Neutrophil (primary cell): Measurements from ENCODE around the gene FERMT2.

Experiments
- H3K27ac ChIP-seq: fragments of 200-600 bp; sonication (generic); 2 replicates; pipeline ENCODE4 v1.5.1; 2016; ENCODE audit warnings: mild to moderate bottlenecking, moderate library complexity
- H3K27me3 ChIP-seq: fragments of 200-600 bp; sonication (generic); 2 replicates; pipeline ENCODE4 v1.6.0; 2016; ENCODE audit warnings: mild to moderate bottlenecking
- H3K36me3 ChIP-seq: fragments of 200-600 bp; sonication (generic); 2 replicates; pipeline ENCODE4 v1.5.1; 2017
- H3K4me1 ChIP-seq, 2 experiments: fragments of 200-600 bp in 1 of 2; sonication (generic) in 1 of 2; 1 replicate in 1 of 2; 2 replicates in 1 of 2; pipeline versions ENCODE4 v1.5.1 to v1.6.1; 2013 to 2016; ENCODE audit warnings: low read depth in 1 of 2, low read length in 1 of 2, mild to moderate bottlenecking in 1 of 2, moderate library complexity in 1 of 2; ENCODE audit not compliant: control insufficient read depth in 1 of 2, insufficient read depth in 1 of 2
- H3K4me3 ChIP-seq, 2 experiments: fragments of 200-600 bp in 1 of 2; sonication (generic) in 1 of 2; 1 replicate in 1 of 2; 2 replicates in 1 of 2; pipeline ENCODE4 v1.5.1; 2013 to 2016; ENCODE audit warnings: low read depth in 1 of 2, low read length in 1 of 2, mild to moderate bottlenecking in 1 of 2, moderate library complexity in 1 of 2
- H3K9me3 ChIP-seq: fragments of 200-600 bp; sonication (generic); 2 replicates; pipeline ENCODE4 v1.5.1; 2016
- TF ChIP-seq, protein P1 (sequence below): fragments of 200-600 bp; sonication (generic); IDR thresholded peaks from 2 replicates; pipeline ENCODE4 v1.5.1; 2016; ENCODE audit warnings: antibody characterized with exemption

FERMT2 gene

DNA sequence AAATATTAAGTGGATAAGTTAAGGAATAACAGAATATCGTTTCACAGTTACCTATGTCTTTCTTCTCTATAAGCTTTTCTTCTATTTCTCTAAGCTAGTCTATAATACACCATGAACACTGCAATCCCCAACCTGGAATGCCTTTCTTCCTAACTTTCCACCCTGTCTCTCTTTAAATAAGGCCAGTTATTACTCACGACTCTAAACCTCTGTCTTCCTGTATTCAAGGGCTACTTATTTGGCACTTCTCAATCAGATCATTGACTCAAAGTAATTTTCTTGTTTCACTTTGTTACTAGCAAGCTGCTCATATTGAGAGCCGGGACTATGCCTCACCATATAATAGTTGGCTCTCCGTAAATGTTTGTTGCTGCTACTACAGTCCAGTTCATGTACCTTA is 13.5 kb downstream of the FERMT2 start:
- Histone ChIP-seq H3K27me3 (peaks cover 13% of the 10 kb centered on the region), H3K4me1 (no peaks in the 10 kb centered on the region), H3K9me3 (no peaks in the 10 kb centered on the region), H3K36me3 (no peaks in the 10 kb centered on the region), H3K4me3 (no peak overlapping the region), H3K27ac (no peak overlapping the region)
- TF ChIP-seq, protein P1, sequence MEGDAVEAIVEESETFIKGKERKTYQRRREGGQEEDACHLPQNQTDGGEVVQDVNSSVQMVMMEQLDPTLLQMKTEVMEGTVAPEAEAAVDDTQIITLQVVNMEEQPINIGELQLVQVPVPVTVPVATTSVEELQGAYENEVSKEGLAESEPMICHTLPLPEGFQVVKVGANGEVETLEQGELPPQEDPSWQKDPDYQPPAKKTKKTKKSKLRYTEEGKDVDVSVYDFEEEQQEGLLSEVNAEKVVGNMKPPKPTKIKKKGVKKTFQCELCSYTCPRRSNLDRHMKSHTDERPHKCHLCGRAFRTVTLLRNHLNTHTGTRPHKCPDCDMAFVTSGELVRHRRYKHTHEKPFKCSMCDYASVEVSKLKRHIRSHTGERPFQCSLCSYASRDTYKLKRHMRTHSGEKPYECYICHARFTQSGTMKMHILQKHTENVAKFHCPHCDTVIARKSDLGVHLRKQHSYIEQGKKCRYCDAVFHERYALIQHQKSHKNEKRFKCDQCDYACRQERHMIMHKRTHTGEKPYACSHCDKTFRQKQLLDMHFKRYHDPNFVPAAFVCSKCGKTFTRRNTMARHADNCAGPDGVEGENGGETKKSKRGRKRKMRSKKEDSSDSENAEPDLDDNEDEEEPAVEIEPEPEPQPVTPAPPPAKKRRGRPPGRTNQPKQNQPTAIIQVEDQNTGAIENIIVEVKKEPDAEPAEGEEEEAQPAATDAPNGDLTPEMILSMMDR, result no peak

DNA sequence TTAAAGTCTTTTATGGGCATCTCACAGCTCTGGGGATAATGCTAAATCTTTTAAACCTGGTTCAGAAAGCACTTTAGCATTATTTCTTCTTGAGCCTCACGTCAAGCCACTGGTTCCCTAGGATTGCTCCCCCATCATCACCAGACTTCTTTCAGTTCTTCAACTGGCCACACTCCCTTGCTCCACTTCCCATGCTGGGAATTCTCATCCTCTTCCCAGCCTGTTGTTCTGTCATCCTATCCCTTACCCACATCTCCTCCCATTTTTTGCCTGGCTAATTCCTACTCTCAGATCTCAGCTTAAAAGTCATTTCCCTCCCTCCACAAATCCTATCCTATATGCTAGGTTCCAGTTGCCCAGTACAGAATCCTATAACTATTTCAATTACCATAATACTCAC is 14.4 kb downstream of the FERMT2 start:
- peaks cover 13% of the 10 kb centered on the region for H3K27me3 ChIP-seq
- TF ChIP-seq, protein P1, result no peak
- H3K36me3 ChIP-seq, result no peaks in the 10 kb centered on the region
- no peak overlapping the region for H3K27ac ChIP-seq
- H3K9me3 ChIP-seq, result no peaks in the 10 kb centered on the region
- no peaks in the 10 kb centered on the region for H3K4me1 ChIP-seq
- no peak overlapping the region for H3K4me3 ChIP-seq

DNA sequence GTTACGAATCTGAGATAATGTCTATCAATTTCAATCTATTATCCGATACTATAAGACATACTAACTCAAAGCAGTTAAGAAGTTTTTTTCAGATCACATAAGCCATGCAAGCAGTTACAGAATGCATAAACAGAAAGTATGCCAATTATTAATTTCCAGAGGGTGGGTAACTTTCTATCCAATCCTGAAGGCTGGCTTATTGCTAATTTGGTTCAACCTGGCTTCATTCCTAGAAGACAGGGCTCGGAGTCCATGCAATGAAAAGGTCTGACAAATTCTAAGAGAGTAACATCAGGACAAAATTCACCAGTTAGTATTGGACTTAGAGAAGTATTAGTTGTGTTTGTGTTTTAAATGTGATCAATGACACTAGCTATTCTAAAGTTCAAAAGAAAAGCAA is 15.0 kb downstream of the FERMT2 start:
- TF ChIP-seq, protein P1, result no peak
- Histone ChIP-seq H3K36me3 (no peaks in the 10 kb centered on the region), H3K27me3 (peaks cover 13% of the 10 kb centered on the region), H3K9me3 (no peaks in the 10 kb centered on the region), H3K4me3 (no peak overlapping the region), H3K4me1 (no peaks in the 10 kb centered on the region), H3K27ac (no peak overlapping the region)

DNA sequence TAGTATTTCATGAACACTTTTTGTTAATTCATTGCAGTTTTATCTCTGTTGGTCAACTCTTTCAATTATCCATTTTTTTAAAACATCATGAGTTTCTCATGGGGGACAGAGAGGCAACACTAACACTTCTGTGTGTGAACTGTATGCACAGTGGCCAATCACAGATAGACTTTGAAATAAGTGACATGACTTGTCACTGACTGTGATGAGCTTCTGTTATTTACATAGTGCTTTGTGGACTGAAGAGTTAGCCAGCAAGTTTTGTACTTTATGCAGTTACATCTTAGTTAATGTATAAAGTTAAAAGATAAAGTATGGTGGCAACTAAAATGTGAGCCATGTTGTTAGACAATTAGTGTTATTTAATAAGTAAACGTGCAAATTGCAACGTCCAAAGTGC is 16.1 kb downstream of the FERMT2 start:
- TF ChIP-seq, protein P1, result no peak
- Histone ChIP-seq H3K4me3 (no peak overlapping the region), H3K9me3 (no peaks in the 10 kb centered on the region), H3K27me3 (peaks cover 6% of the 10 kb centered on the region), H3K4me1 (no peaks in the 10 kb centered on the region), H3K27ac (no peak overlapping the region), H3K36me3 (no peaks in the 10 kb centered on the region)

DNA sequence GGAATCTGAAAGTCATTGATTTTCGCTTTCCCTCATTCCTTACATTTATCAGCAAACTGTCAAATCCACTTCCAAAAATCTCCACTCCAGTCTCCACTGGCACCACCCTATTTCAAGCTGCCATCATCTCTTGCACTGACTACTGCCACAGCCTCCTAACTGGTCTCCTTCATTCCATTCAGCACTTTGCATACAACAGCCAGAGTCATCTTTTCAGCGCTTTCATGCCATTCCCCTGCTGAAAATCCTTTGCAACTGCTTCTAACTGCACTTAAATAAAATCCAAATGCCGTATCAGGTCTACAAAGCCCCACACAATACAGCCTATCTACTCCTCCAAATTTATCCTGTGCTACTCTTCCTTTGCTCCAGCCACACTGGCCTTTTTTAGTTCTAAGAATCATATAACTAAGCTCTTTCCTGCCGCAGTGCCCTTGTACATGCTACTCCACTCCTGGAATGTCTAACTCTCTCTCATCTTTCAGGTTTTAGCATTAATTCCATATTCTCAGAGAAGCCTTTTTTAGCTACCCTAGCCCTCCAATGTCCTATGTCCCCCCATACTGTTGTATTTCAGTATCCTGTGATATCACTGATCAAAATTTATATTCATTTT is 21.6 kb downstream of the FERMT2 start:
- no peaks in the 10 kb centered on the region for H3K36me3 ChIP-seq
- TF ChIP-seq, protein P1, result no peak
- H3K27me3 ChIP-seq, result no peaks in the 10 kb centered on the region
- H3K4me1 ChIP-seq, result no peaks in the 10 kb centered on the region
- H3K9me3 ChIP-seq, result no peaks in the 10 kb centered on the region
- H3K27ac ChIP-seq, result no peak overlapping the region
- no peak overlapping the region for H3K4me3 ChIP-seq

DNA sequence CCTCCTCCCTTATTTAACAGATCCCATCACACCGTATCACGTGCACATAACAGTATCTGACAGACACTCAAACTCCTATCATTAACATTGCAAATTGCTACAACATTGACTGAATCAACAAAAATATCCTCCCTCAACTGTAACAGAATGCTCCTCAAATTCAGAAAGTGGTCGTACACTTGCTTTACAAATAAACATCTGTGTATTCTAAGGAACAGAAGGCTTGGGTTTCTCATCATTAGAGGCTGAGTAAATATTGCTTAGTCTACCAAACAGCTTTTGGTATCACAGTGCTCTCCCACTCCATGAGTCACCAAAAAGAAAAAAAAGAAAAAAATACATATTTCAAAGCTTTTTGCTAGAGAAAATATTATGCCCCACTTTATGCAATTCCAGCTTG is 23.9 kb downstream of the FERMT2 start:
- H3K27me3 ChIP-seq, result no peaks in the 10 kb centered on the region
- TF ChIP-seq, protein P1, result no peak
- no peaks in the 10 kb centered on the region for H3K4me1 ChIP-seq
- H3K27ac ChIP-seq, result no peak overlapping the region
- H3K36me3 ChIP-seq, result no peaks in the 10 kb centered on the region
- H3K9me3 ChIP-seq, result no peaks in the 10 kb centered on the region
- H3K4me3 ChIP-seq, result no peak overlapping the region
